A549 (cell line): ENCODE data around the gene MAGI1. TPM values are rescaled to one million over a fixed set of nuclear protein-coding genes. Genes with fewer than 3 reads are reported as not detected.

Experiments used
- ATAC-seq, 2 experiments: fragments of 200-7000 bp in 1 of 2; fragments of >200 bp in 1 of 2; cut with Nextera tagmentation in 1 of 2; cut with Tn5 transposase in 1 of 2; 3 replicates each; pipeline versions ENCODE4 v1.8.0 to v1.9.1; 2018 to 2020; ENCODE audit warnings: mild to moderate bottlenecking in 1 of 2, moderate library complexity in 1 of 2
- CTCF ChIA-PET: fragments of 300-600 bp; sonication (Branson Sonifier 250); formaldehyde crosslinking; extraction: SDS; loops from one replicate; lab custom pipeline; 2021; ENCODE audit warnings: antibody characterized with exemption, inconsistent platforms; lab: Yijun Ruan, JAX
- POLR2A ChIA-PET: fragments of 350-600 bp; formaldehyde crosslinking; extraction: SDS; loops from one replicate; lab custom pipeline; 2021; ENCODE audit warnings: antibody characterized with exemption, inconsistent platforms; lab: Yijun Ruan, JAX
- DNase-seq, 2 experiments: peaks; one replicate each; pipeline versions ENCODE4 v3.0.0 to v3.0.0-alpha.2; 2011 to 2016; ENCODE audit warnings: low read depth in 1 of 2, low spot score in 1 of 2
- FAIRE-seq: peaks from 2 replicates; lab custom pipeline; 2011; peaks lifted over from hg19 to GRCh38; lab: Jason Lieb, UNC
- H3K27ac ChIP-seq, 2 experiments: fragments of >200 bp; sonication (Bioruptor Twin); formaldehyde crosslinking; 3 replicates each; pipeline ENCODE4 v1.5.1; 2016 to 2017
- H3K4me1 ChIP-seq: fragments of >200 bp; sonication (Bioruptor Twin); formaldehyde crosslinking; 3 replicates; pipeline ENCODE4 v1.6.1; 2016
- H3K4me2 ChIP-seq: fragments of >200 bp; sonication (Bioruptor Twin); formaldehyde crosslinking; 3 replicates; pipeline ENCODE4 v1.6.1; 2016
- H3K4me3 ChIP-seq: fragments of >200 bp; sonication (Bioruptor Twin); formaldehyde crosslinking; 3 replicates; pipeline ENCODE4 v1.5.1; 2016
- H3K9me3 ChIP-seq: fragments of >200 bp; sonication (Bioruptor Twin); formaldehyde crosslinking; 3 replicates; pipeline ENCODE4 v1.6.1; 2016
- BHLHE40 ChIP-seq: IDR thresholded peaks from 2 replicates; pipeline ENCODE4 v1.6.1; 2012; ENCODE audit warnings: low read depth, low read length, inconsistent platforms
- CBX2 ChIP-seq: fragments of 200-600 bp; sonication (generic); IDR thresholded peaks from 2 replicates; pipeline ENCODE4 v1.6.1; 2016; ENCODE audit warnings: low read depth, mild to moderate bottlenecking, borderline replicate concordance
- CEBPB ChIP-seq, 2 experiments: fragments of >200 bp in 1 of 2; sonication (Bioruptor Twin) in 1 of 2; formaldehyde crosslinking in 1 of 2; IDR thresholded peaks; 2 replicates each; pipeline ENCODE4 v1.6.1; 2012 to 2016
- EHF ChIP-seq: fragments of 250-450 bp; sonication (Bioruptor Pico); IDR thresholded peaks from 2 replicates; pipeline ENCODE4 v1.5.0; 2020; ENCODE audit warnings: mild to moderate bottlenecking
- EHMT2 ChIP-seq: fragments of 200-600 bp; sonication (generic); IDR thresholded peaks from 2 replicates; pipeline ENCODE4 v1.6.1; 2016; ENCODE audit warnings: antibody characterized with exemption, low read depth, mild to moderate bottlenecking, moderate library complexity
- ESRRA ChIP-seq: fragments of 150-350 bp; IDR thresholded peaks from 2 replicates; pipeline ENCODE4 v1.6.1; 2014; ENCODE audit warnings: mild to moderate bottlenecking, low read length, borderline replicate concordance
- FOSB ChIP-seq: fragments of 250-450 bp; sonication (Bioruptor Pico); IDR thresholded peaks from 2 replicates; pipeline ENCODE4 v1.5.0; 2020; ENCODE audit warnings: mild to moderate bottlenecking, moderate library complexity
- FOSL2 ChIP-seq, 2 experiments: fragments of 450-650 bp in 1 of 2; fragments of >200 bp in 1 of 2; sonication (Bioruptor Twin) in 1 of 2; formaldehyde crosslinking; IDR thresholded peaks; 2 replicates each; pipeline versions ENCODE4 v1.5.0 to v1.6.1; 2016 to 2020; ENCODE audit warnings: mild to moderate bottlenecking in 1 of 2, moderate library complexity in 1 of 2
- FOXS1 ChIP-seq: fragments of 250-450 bp; sonication (Bioruptor Pico); IDR thresholded peaks from 2 replicates; pipeline ENCODE4 v1.5.0; 2020; ENCODE audit warnings: mild to moderate bottlenecking, moderate library complexity
- HOXB13 ChIP-seq: fragments of 250-450 bp; sonication (Bioruptor Pico); IDR thresholded peaks from 2 replicates; pipeline ENCODE4 v1.5.0; 2020; ENCODE audit warnings: low read depth, mild to moderate bottlenecking, moderate library complexity
- JUNB ChIP-seq: fragments of >200 bp; sonication (Bioruptor Twin); formaldehyde crosslinking; IDR thresholded peaks from 2 replicates; pipeline ENCODE4 v1.6.1; 2016
- KDM1A ChIP-seq: fragments of 200-600 bp; sonication (generic); IDR thresholded peaks from 2 replicates; pipeline ENCODE4 v1.6.1; 2016; ENCODE audit warnings: low read depth, mild to moderate bottlenecking
- MAFK ChIP-seq: fragments of 450-650 bp; IDR thresholded peaks from 2 replicates; pipeline ENCODE4 v1.6.1; 2014; ENCODE audit not compliant: partially characterized antibody
- MYC ChIP-seq: IDR thresholded peaks from 2 replicates; pipeline ENCODE4 v1.6.1; 2012; ENCODE audit warnings: mild to moderate bottlenecking, inconsistent platforms, low read length, improper control_type of control experiment, borderline replicate concordance
- NFE2L2 ChIP-seq: fragments of 150-350 bp; conservative IDR thresholded peaks from 2 replicates; pipeline ENCODE4 v1.6.1; 2014; ENCODE audit warnings: low read length
- NPAS2 ChIP-seq: fragments of 250-450 bp; sonication (Bioruptor Pico); IDR thresholded peaks from 2 replicates; pipeline ENCODE4 v1.8.0; 2022; ENCODE audit warnings: mild to moderate bottlenecking, moderate library complexity, borderline replicate concordance
- NR3C1 ChIP-seq: fragments of >200 bp; sonication (Bioruptor Twin); formaldehyde crosslinking; IDR thresholded peaks from 3 replicates; pipeline ENCODE4 v1.6.1; 2017
- PHF8 ChIP-seq: fragments of 200-600 bp; sonication (generic); IDR thresholded peaks from 2 replicates; pipeline ENCODE4 v1.6.1; 2016; ENCODE audit warnings: low read depth, mild to moderate bottlenecking, antibody characterized with exemption, moderate library complexity, borderline replicate concordance
- RAD21 ChIP-seq, 2 experiments: fragments of >200 bp in 1 of 2; sonication (Bioruptor Twin) in 1 of 2; formaldehyde crosslinking in 1 of 2; IDR thresholded peaks in 1 of 2; conservative IDR thresholded peaks in 1 of 2; 2 replicates in 1 of 2; 3 replicates in 1 of 2; pipeline ENCODE4 v1.6.1; 2012 to 2018; ENCODE audit warnings: inconsistent platforms in 1 of 2
- RARB ChIP-seq: fragments of 250-450 bp; sonication (Bioruptor Pico); IDR thresholded peaks from 2 replicates; pipeline ENCODE4 v1.8.0; 2021; ENCODE audit warnings: mild to moderate bottlenecking, moderate library complexity
- RFX5 ChIP-seq: fragments of 450-650 bp; IDR thresholded peaks from 2 replicates; pipeline ENCODE4 v1.7.1; 2014; ENCODE audit warnings: antibody characterized with exemption, mild to moderate bottlenecking, moderate library complexity
- SMC3 ChIP-seq: fragments of >200 bp; sonication (Bioruptor Twin); formaldehyde crosslinking; IDR thresholded peaks from 3 replicates; pipeline ENCODE4 v1.6.1; 2018; ENCODE audit warnings: inconsistent platforms
- SREBF2 ChIP-seq: fragments of 450-650 bp; IDR thresholded peaks from 2 replicates; pipeline ENCODE4 v1.6.1; 2014; ENCODE audit warnings: mild to moderate bottlenecking, moderate library complexity
- TFCP2L1 ChIP-seq: fragments of 250-450 bp; sonication (Bioruptor Pico); IDR thresholded peaks from 2 replicates; pipeline ENCODE4 v1.5.0; 2021; ENCODE audit warnings: mild to moderate bottlenecking
- TP53 ChIP-seq: fragments of 250-450 bp; sonication (Bioruptor Pico); IDR thresholded peaks from 2 replicates; pipeline ENCODE4 v1.5.0; 2021; ENCODE audit warnings: mild to moderate bottlenecking, moderate library complexity
- ZFP36 ChIP-seq: fragments of 450-650 bp; IDR thresholded peaks from 2 replicates; pipeline ENCODE4 v1.6.1; 2014; ENCODE audit warnings: borderline replicate concordance; ENCODE audit not compliant: partially characterized antibody
- WGBS: methylation state at CpG from one replicate; pipeline ENCODE4 v1.1.6; 2017; ENCODE audit errors: missing lambda C conversion rate; 5-methylcytosine and 5-hydroxymethylcytosine counted together
- polyA plus RNA-seq, 4 experiments: library from polyadenylated mRNA; depleted of rRNA in 3 of 4; stranded (reverse); fragments of >200 nt; fragmentation: RNase III in 1 of 4; extraction: RNeasy Plus Mini Kit Qiagen cat#74134 plus additional on column Dnase treatment in 1 of 4; gene quantifications; 2 replicates in 3 of 4; 3 replicates in 1 of 4; pipeline ENCODE4 v1.2.3, GENCODE V29; 2011 to 2017
- TF ChIP-seq, protein P1 (sequence below): fragments of 150-350 bp; IDR thresholded peaks from 2 replicates; pipeline ENCODE4 v1.6.1; 2014; ENCODE audit warnings: low read depth, mild to moderate bottlenecking, low read length
- TF ChIP-seq, protein P2 (sequence below): fragments of >200 bp; sonication (Bioruptor Twin); formaldehyde crosslinking; IDR thresholded peaks from 3 replicates; pipeline ENCODE4 v1.6.1; 2016
- TF ChIP-seq, protein P3 (sequence below): fragments of 450-650 bp; IDR thresholded peaks from 2 replicates; pipeline ENCODE4 v1.6.1; 2014; ENCODE audit warnings: antibody characterized with exemption
- TF ChIP-seq, protein P4 (sequence below): IDR thresholded peaks from 2 replicates; pipeline ENCODE4 v1.6.1; 2012; ENCODE audit warnings: low read depth, borderline replicate concordance
- TF ChIP-seq, protein P5 (sequence below): fragments of 200-600 bp; sonication (generic); IDR thresholded peaks from 2 replicates; pipeline ENCODE4 v1.6.1; 2016; ENCODE audit warnings: antibody characterized with exemption, mild to moderate bottlenecking, moderate library complexity

MAGI1 gene
- polyA plus RNA-seq, 2 of the 4 experiments (the other 2 are of a cell fraction) = 4.7 to 6.6 TPM

DNA sequence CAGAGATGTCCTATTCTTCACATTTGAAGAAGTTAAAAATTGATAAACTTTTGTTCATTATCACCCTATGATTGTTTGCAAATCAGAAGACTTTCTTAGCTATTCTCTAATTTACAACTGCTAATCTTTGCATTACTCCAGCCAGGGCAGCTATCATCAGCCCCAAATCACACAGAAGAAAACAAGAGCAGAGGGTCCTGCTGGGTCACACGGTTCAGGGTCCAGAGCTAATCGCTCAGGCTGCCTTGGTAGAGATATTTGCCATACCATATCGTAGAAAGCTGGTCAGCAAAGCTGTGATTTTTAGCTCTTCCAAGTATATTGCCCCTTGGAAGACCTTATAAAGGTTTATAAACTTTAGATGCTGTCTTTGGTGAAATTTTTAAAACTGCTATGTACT lies 181.4 kb downstream of the MAGI1 start:
- FAIRE-seq = no peak
- 68% methylated on average over 3 of the region's 3 CpGs for WGBS
- H3K4me3 ChIP-seq = no peak overlapping the region
- TF ChIP-seq ZFP36 (no peak), KDM1A (no peak), FOXS1 (no peak), NR3C1 (no peak), NFE2L2 (no peak), FOSB (CRISPR knock-in tag) (no peak), PHF8 (no peak), MYC (no peak), HOXB13 (CRISPR knock-in tag) (no peak), CBX2 (no peak), MAFK (no peak), RARB (CRISPR knock-in tag) (no peak), TFCP2L1 (CRISPR knock-in tag) (no peak), ESRRA (no peak), FOSL2 (IDR thresholded peaks at IDR 0.05) (no peak), FOSL2 (CRISPR knock-in tag; IDR thresholded peaks at IDR 0.05) (no peak), JUNB (no peak), SREBF2 (no peak), RFX5 (no peak)
- TF ChIP-seq, protein P1, sequence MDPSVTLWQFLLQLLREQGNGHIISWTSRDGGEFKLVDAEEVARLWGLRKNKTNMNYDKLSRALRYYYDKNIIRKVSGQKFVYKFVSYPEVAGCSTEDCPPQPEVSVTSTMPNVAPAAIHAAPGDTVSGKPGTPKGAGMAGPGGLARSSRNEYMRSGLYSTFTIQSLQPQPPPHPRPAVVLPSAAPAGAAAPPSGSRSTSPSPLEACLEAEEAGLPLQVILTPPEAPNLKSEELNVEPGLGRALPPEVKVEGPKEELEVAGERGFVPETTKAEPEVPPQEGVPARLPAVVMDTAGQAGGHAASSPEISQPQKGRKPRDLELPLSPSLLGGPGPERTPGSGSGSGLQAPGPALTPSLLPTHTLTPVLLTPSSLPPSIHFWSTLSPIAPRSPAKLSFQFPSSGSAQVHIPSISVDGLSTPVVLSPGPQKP = no peak
- TF ChIP-seq, protein P2, sequence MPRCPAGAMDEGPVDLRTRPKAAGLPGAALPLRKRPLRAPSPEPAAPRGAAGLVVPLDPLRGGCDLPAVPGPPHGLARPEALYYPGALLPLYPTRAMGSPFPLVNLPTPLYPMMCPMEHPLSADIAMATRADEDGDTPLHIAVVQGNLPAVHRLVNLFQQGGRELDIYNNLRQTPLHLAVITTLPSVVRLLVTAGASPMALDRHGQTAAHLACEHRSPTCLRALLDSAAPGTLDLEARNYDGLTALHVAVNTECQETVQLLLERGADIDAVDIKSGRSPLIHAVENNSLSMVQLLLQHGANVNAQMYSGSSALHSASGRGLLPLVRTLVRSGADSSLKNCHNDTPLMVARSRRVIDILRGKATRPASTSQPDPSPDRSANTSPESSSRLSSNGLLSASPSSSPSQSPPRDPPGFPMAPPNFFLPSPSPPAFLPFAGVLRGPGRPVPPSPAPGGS = no peak
- no peaks in the 10 kb centered on the region for H3K9me3 ChIP-seq
- H3K4me2 ChIP-seq = no peak overlapping the region
- ATAC-seq = no peak
- DNase-seq = no peak
- POLR2A ChIA-PET = no interaction called here
- H3K4me1 ChIP-seq = peaks cover 6% of the 10 kb centered on the region; the same call in 1 of the 3 replicates
- CTCF ChIA-PET = no interaction called here
- no peak overlapping the region for H3K27ac ChIP-seq

DNA sequence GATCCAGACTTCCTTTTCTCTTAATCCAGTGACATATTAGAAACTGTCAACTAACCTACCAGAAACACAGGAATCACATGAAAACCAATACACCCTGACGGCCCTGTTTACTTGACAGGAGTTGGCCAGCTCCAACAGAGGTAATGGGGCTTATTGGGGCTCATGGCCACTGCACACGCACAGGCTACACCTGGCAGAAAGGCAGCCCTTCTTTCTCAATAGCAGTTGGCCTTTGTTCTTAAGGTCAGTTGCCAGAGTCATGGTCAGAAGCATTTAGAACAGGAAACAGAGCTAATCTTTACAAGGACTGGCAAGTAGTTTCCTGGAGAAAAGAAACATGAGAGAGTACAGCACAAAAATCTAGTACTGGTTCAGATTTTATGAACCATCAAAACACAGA lies 181.8 kb downstream of the MAGI1 start:
- 78% methylated on average over 2 of the region's 2 CpGs for WGBS
- H3K4me3 ChIP-seq = no peak overlapping the region
- CTCF ChIA-PET = no interaction called here
- DNase-seq (no peak), FAIRE-seq (no peak)
- H3K27ac ChIP-seq = no peak overlapping the region
- no peak for TF ChIP-seq FOSB (CRISPR knock-in tag)
- no peak for TF ChIP-seq EHMT2
- TF ChIP-seq CEBPB (IDR thresholded peaks at IDR 0.05) = no peak
- no peak for TF ChIP-seq SREBF2
- TF ChIP-seq, protein P3, sequence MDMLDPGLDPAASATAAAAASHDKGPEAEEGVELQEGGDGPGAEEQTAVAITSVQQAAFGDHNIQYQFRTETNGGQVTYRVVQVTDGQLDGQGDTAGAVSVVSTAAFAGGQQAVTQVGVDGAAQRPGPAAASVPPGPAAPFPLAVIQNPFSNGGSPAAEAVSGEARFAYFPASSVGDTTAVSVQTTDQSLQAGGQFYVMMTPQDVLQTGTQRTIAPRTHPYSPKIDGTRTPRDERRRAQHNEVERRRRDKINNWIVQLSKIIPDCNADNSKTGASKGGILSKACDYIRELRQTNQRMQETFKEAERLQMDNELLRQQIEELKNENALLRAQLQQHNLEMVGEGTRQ = no peak
- TF ChIP-seq, protein P4, sequence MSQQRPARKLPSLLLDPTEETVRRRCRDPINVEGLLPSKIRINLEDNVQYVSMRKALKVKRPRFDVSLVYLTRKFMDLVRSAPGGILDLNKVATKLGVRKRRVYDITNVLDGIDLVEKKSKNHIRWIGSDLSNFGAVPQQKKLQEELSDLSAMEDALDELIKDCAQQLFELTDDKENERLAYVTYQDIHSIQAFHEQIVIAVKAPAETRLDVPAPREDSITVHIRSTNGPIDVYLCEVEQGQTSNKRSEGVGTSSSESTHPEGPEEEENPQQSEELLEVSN = no peak
- TF ChIP-seq SMC3 = no peak
- TF ChIP-seq BHLHE40 = no peak
- TF ChIP-seq NPAS2 (CRISPR knock-in tag) = no peak
- TF ChIP-seq, protein P5, sequence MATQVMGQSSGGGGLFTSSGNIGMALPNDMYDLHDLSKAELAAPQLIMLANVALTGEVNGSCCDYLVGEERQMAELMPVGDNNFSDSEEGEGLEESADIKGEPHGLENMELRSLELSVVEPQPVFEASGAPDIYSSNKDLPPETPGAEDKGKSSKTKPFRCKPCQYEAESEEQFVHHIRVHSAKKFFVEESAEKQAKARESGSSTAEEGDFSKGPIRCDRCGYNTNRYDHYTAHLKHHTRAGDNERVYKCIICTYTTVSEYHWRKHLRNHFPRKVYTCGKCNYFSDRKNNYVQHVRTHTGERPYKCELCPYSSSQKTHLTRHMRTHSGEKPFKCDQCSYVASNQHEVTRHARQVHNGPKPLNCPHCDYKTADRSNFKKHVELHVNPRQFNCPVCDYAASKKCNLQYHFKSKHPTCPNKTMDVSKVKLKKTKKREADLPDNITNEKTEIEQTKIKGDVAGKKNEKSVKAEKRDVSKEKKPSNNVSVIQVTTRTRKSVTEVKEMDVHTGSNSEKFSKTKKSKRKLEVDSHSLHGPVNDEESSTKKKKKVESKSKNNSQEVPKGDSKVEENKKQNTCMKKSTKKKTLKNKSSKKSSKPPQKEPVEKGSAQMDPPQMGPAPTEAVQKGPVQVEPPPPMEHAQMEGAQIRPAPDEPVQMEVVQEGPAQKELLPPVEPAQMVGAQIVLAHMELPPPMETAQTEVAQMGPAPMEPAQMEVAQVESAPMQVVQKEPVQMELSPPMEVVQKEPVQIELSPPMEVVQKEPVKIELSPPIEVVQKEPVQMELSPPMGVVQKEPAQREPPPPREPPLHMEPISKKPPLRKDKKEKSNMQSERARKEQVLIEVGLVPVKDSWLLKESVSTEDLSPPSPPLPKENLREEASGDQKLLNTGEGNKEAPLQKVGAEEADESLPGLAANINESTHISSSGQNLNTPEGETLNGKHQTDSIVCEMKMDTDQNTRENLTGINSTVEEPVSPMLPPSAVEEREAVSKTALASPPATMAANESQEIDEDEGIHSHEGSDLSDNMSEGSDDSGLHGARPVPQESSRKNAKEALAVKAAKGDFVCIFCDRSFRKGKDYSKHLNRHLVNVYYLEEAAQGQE = no peak
- TF ChIP-seq RAD21 (conservative IDR thresholded peaks at IDR 0.05 in 1 of 2, IDR thresholded peaks at IDR 0.05 in 1 of 2) = no peak
- TF ChIP-seq TP53 = no peak
- no peak for TF ChIP-seq NR3C1
- no peak for TF ChIP-seq EHF (CRISPR knock-in tag)
- TF ChIP-seq, all 56 proteins: peak for 0
- Histone ChIP-seq H3K9me3 (no peaks in the 10 kb centered on the region), H3K4me2 (no peak overlapping the region), H3K4me1 (peaks cover 6% of the 10 kb centered on the region; the same call in 1 of the 3 replicates)
- no peak for ATAC-seq
- POLR2A ChIA-PET = no interaction called here
